ENCODE results near the gene TRIAP1.
A peak's percentile ranks its signal among the peaks of the same experiment; 100 is the strongest.
"Not testable (repeated sequence)": the region's sequence is repeated elsewhere in the genome, so short reads cannot be mapped to it uniquely, and the experiment has no call there.

The TRIAP1 gene

GRCh38 chr12:120445911-120446843 is at the start of gene TRIAP1, which contains the start of gene GATC:
TRIAP1 (minus strand) TSS chr12:120446384; CDS start chr12:120446372, 12 bp downstream.
GATC (plus strand) TSS chr12:120446444; CDS start chr12:120446481, 37 bp downstream.
- DNase-seq (ENCODE audit: low read depth) = no peak

GRCh38 chr12:120495186-120495730 is 49.1 kb upstream of the TRIAP1 start:
- DNase-seq (ENCODE audit: low read depth) = no peak

- DNase-seq (ENCODE audit: low read depth) = no peak
These were observed 44.8 kb upstream of the TRIAP1 start for GRCh38 chr12:120490833-120491512.

- DNase-seq (ENCODE audit: low read depth) = no peak
These were observed 44.1 kb upstream of the TRIAP1 start for GRCh38 chr12:120490325-120490724.

- DNase-seq (ENCODE audit: low read depth) = no peak
These were observed 42.8 kb upstream of the TRIAP1 start for GRCh38 chr12:120489018-120489417.

- no peak for DNase-seq (ENCODE audit: low read depth)
These were observed 42.0 kb upstream of the TRIAP1 start for GRCh38 chr12:120488057-120488640.

GRCh38 chr12:120487552-120487951 is 41.4 kb upstream of the TRIAP1 start:
- not testable (repeated sequence) for DNase-seq (ENCODE audit: low read depth)

- DNase-seq (ENCODE audit: low read depth) = no peak
These were observed 40.0 kb upstream of the TRIAP1 start for GRCh38 chr12:120485961-120486881.

GRCh38 chr12:120483621-120484020 is 37.4 kb upstream of the TRIAP1 start:
- no peak for DNase-seq (ENCODE audit: low read depth)

- no peak for DNase-seq (ENCODE audit: low read depth)
These were observed 35.0 kb upstream of the TRIAP1 start for GRCh38 chr12:120481022-120481767.

- DNase-seq (ENCODE audit: low read depth) = no peak
These were observed 34.0 kb upstream of the TRIAP1 start for GRCh38 chr12:120480211-120480610.

GRCh38 chr12:120479458-120479857 is 33.3 kb upstream of the TRIAP1 start:
- no peak for DNase-seq (ENCODE audit: low read depth)

- no peak for DNase-seq (ENCODE audit: low read depth)
These were observed 29.5 kb upstream of the TRIAP1 start for GRCh38 chr12:120475643-120476042.

- DNase-seq (ENCODE audit: low read depth) = peak; percentile 93
These were observed 28.4 kb upstream of the TRIAP1 start for GRCh38 chr12:120474616-120474960.

- DNase-seq (ENCODE audit: low read depth) = no peak
These were observed 27.8 kb upstream of the TRIAP1 start for GRCh38 chr12:120473807-120474615.

- no peak for DNase-seq (ENCODE audit: low read depth)
These were observed 26.3 kb upstream of the TRIAP1 start for GRCh38 chr12:120472521-120472920.

GRCh38 chr12:120470150-120470784 is 24.1 kb upstream of the TRIAP1 start:
- DNase-seq (ENCODE audit: low read depth) = no peak

GRCh38 chr12:120469450-120470149 is 23.4 kb upstream of the TRIAP1 start, which contains the start of gene SRSF9:
SRSF9 (minus strand) TSS chr12:120469748; CDS start chr12:120469609, 139 bp downstream.
- peak; percentile 76 for DNase-seq (ENCODE audit: low read depth)

All from HS-5 (cell line).